HL-60 (cell line): ENCODE results near the gene NMRAL1.

ENCODE experiments used
- GABPA ChIP-seq: IDR thresholded peaks from 2 replicates; pipeline ENCODE4 v1.6.1; 2012; ENCODE audit warnings: low read depth
- POLR2AphosphoS5 ChIP-seq: IDR thresholded peaks from 2 replicates; pipeline ENCODE4 v1.6.1; 2012; ENCODE audit warnings: low read depth
- SPI1 ChIP-seq: IDR thresholded peaks from 2 replicates; pipeline ENCODE4 v1.6.1; 2012; ENCODE audit warnings: low read depth, mild to moderate bottlenecking, borderline replicate concordance
- TF ChIP-seq, protein P1 (sequence below): IDR thresholded peaks from one replicate; pipeline ENCODE4 v1.5.1; 2011; ENCODE audit warnings: low read length, control low read depth, inconsistent platforms; ENCODE audit not compliant: insufficient read depth
- TF ChIP-seq, protein P2 (sequence below): IDR thresholded peaks from 2 replicates; pipeline ENCODE4 v1.6.1; 2012; ENCODE audit warnings: low read depth; ENCODE audit not compliant: insufficient replicate concordance

DNA sequence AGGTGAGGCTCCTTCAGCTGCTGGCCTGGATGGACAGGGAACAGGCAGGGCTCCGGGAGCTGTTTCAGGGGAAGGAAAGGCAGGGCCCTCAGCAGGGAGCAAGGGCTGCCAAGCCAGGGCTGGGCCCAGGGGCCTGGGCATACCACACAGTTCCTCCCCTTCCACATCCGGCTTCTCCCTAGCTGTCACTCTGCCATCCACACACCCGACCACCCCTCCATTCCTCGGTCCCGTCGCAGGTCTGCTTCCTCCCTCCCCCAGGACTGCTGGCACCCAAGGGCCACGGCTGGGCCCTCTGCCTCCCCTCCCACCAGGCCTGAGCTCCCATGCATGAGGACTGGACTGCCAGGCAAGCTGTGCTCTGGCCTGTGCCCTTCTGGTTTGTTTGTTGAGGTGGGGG is 40.2 kb upstream of the NMRAL1 start:
- TF ChIP-seq POLR2AphosphoS5, result no peak; the same call in 1 of the 2 replicates
- TF ChIP-seq, protein P1, sequence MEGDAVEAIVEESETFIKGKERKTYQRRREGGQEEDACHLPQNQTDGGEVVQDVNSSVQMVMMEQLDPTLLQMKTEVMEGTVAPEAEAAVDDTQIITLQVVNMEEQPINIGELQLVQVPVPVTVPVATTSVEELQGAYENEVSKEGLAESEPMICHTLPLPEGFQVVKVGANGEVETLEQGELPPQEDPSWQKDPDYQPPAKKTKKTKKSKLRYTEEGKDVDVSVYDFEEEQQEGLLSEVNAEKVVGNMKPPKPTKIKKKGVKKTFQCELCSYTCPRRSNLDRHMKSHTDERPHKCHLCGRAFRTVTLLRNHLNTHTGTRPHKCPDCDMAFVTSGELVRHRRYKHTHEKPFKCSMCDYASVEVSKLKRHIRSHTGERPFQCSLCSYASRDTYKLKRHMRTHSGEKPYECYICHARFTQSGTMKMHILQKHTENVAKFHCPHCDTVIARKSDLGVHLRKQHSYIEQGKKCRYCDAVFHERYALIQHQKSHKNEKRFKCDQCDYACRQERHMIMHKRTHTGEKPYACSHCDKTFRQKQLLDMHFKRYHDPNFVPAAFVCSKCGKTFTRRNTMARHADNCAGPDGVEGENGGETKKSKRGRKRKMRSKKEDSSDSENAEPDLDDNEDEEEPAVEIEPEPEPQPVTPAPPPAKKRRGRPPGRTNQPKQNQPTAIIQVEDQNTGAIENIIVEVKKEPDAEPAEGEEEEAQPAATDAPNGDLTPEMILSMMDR, result no peak
- TF ChIP-seq GABPA, result no peak
- TF ChIP-seq SPI1, result no peak
- TF ChIP-seq, protein P2, sequence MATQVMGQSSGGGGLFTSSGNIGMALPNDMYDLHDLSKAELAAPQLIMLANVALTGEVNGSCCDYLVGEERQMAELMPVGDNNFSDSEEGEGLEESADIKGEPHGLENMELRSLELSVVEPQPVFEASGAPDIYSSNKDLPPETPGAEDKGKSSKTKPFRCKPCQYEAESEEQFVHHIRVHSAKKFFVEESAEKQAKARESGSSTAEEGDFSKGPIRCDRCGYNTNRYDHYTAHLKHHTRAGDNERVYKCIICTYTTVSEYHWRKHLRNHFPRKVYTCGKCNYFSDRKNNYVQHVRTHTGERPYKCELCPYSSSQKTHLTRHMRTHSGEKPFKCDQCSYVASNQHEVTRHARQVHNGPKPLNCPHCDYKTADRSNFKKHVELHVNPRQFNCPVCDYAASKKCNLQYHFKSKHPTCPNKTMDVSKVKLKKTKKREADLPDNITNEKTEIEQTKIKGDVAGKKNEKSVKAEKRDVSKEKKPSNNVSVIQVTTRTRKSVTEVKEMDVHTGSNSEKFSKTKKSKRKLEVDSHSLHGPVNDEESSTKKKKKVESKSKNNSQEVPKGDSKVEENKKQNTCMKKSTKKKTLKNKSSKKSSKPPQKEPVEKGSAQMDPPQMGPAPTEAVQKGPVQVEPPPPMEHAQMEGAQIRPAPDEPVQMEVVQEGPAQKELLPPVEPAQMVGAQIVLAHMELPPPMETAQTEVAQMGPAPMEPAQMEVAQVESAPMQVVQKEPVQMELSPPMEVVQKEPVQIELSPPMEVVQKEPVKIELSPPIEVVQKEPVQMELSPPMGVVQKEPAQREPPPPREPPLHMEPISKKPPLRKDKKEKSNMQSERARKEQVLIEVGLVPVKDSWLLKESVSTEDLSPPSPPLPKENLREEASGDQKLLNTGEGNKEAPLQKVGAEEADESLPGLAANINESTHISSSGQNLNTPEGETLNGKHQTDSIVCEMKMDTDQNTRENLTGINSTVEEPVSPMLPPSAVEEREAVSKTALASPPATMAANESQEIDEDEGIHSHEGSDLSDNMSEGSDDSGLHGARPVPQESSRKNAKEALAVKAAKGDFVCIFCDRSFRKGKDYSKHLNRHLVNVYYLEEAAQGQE, result no peak
